Ovary (tissue), 3 donors: Measurements from ENCODE around the gene PHAF1.

ENCODE experiments used
- POLR2A ChIP-seq: fragments of 450-650 bp; IDR thresholded peaks from one replicate; pipeline ENCODE4 v1.6.1; 2017; ENCODE audit warnings: antibody characterized with exemption, mild to moderate bottlenecking, moderate library complexity
- TF ChIP-seq, protein P1 (sequence below), 3 donors: fragments of 450-650 bp in 2 of 3; fragments of 200-600 bp in 1 of 3; IDR thresholded peaks; one replicate each; pipeline versions ENCODE4 v1.5.1 to v1.8.0; 2016 to 2022; ENCODE audit warnings: antibody characterized with exemption in 3 of 3, mild to moderate bottlenecking in 1 of 3
- donor health status: DM: no; HTN: no; CAD: no.

DNA sequence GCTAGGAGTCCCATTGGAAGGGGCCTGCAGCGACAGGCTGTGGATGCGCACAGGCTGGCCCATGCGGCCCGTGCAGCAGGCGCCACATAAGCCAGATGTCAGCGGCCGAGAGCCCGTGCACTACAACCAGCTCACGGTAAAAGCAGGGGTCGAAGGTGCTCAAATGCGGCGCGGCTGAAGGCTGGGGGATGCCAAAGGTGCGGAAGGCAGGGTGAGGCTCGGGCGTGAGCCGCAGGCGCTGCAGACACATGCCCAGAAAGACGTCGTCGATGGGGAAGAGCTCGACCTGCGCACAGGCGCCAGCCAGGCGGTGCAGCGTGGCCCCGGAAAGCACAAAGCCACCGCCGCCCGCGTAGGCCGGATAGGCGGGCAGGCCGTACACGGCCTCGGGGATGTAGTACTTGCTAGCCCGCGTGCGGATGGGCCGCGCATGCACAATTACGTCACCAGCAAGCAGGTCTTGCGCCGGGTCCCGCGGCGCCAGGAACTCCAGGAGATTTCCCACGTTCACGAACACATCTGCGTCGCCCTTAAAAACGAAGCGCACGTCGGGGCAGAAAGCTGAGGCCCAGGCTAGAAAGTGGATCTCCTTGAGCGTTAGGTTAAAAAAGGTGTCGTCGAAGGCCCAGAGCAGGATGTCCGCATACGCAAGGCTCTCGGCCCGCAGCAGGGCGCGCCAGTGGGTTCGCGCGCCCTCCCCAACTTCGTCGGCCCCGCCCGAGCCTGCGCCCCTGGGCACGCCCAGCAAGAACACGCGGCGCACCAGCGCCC, 39.7 kb downstream of the PHAF1 start:
- TF ChIP-seq, protein P1, sequence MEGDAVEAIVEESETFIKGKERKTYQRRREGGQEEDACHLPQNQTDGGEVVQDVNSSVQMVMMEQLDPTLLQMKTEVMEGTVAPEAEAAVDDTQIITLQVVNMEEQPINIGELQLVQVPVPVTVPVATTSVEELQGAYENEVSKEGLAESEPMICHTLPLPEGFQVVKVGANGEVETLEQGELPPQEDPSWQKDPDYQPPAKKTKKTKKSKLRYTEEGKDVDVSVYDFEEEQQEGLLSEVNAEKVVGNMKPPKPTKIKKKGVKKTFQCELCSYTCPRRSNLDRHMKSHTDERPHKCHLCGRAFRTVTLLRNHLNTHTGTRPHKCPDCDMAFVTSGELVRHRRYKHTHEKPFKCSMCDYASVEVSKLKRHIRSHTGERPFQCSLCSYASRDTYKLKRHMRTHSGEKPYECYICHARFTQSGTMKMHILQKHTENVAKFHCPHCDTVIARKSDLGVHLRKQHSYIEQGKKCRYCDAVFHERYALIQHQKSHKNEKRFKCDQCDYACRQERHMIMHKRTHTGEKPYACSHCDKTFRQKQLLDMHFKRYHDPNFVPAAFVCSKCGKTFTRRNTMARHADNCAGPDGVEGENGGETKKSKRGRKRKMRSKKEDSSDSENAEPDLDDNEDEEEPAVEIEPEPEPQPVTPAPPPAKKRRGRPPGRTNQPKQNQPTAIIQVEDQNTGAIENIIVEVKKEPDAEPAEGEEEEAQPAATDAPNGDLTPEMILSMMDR (IDR thresholded peaks at IDR 0.05): no peak
- TF ChIP-seq POLR2A: no peak
